ENCODE results near the gene PCDHB15.
"Not testable (repeated sequence)": the region's sequence is repeated elsewhere in the genome, so short reads cannot be mapped to it uniquely, and the experiment has no call there.

The PCDHB15 gene

GRCh38 chr5:141245250-141245717, at the start of gene PCDHB15:
Gene PCDHB15 (plus strand): TSS chr5:141245395. CDS start chr5:141245579, 184 bp downstream.
- DNase-seq (ENCODE audit: low read depth in 2 of 2) = no peak

DNA sequence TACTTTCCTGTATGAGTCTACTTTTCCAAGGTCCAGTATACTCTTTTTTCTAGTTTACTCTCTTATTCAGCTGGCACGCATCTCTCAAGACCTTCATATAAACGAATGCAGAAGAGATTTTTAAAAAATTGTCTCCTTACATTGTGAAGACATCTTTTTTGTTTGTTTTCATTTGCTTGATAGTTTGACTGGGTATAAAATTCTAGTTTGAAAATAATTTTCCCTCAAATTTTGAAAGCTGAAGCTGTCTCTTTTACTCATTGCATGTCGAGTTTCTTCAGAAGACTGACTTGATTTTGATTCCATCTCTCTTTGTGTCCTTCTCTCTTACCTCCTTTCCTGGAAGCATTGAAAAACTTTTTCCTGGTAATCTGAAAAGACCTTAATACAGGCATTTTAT, 48.8 kb upstream of the PCDHB15 start:
- DNase-seq (ENCODE audit: low read depth in 2 of 2) = no peak

GRCh38 chr5:141199359-141200235, 45.6 kb upstream of the PCDHB15 start, which contains the start of gene PCDHB11:
Gene PCDHB11 (plus strand): TSS chr5:141199627. CDS start chr5:141199775, 148 bp downstream.
- DNase-seq (ENCODE audit: low read depth in 2 of 2) = no peak

GRCh38 chr5:141201126-141201525, 44.1 kb upstream of the PCDHB15 start:
- DNase-seq (ENCODE audit: low read depth in 2 of 2) = not testable (repeated sequence)

DNA sequence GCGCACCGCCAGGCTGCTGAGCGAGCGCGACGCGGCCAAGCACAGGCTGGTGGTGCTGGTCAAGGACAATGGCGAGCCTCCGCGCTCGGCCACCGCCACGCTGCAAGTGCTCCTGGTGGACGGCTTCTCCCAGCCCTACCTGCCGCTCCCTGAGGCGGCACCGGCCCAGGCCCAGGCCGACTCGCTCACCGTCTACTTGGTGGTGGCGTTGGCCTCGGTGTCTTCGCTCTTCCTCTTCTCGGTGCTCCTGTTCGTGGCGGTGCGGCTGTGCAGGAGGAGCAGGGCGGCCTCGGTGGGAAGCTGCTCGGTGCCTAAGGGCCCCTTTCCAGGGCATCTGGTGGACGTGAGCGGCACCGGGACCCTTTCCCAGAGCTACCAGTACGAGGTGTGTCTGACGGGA, 43.5 kb upstream of the PCDHB15 start:
- DNase-seq (ENCODE audit: low read depth in 2 of 2) = not testable (repeated sequence)

GRCh38 chr5:141208478-141208877, 36.7 kb upstream of the PCDHB15 start, which contains the start of gene PCDHB12:
Gene PCDHB12 (plus strand): TSS chr5:141208719. CDS start chr5:141208908, 189 bp downstream.
- DNase-seq (ENCODE audit: low read depth in 2 of 2) = no peak

DNA sequence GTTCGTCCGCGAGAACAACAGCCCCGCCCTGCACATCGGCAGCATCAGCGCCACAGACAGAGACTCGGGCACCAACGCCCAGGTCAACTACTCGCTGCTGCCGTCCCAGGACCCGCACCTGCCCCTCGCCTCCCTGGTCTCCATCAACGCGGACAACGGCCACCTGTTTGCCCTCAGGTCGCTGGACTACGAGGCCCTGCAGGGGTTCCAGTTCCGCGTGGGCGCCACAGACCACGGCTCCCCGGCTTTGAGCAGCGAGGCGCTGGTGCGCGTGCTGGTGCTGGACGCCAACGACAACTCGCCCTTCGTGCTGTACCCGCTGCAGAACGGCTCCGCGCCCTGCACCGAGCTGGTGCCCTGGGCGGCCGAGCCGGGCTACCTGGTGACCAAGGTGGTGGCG, 34.9 kb upstream of the PCDHB15 start:
- not testable (repeated sequence) for DNase-seq (ENCODE audit: low read depth in 2 of 2)

DNA sequence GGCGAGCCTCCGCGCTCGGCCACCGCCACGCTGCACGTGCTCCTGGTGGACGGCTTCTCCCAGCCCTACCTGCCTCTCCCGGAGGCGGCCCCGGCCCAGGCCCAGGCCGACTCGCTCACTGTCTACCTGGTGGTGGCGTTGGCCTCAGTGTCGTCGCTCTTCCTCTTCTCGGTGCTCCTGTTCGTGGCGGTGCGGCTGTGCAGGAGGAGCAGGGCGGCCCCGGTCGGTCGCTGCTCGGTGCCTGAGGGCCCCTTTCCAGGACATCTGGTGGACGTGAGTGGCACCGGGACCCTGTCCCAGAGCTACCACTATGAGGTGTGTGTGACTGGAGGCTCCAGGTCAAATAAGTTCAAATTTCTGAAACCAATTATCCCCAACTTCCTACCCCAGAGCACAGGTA, 34.3 kb upstream of the PCDHB15 start:
- not testable (repeated sequence) for DNase-seq (ENCODE audit: low read depth in 2 of 2)

- DNase-seq (ENCODE audit: low read depth in 2 of 2) = not testable (repeated sequence)
Observed at GRCh38 chr5:141213656-141214339, 31.4 kb upstream of the PCDHB15 start, which contains the start of gene PCDHB13. Gene PCDHB13 (plus strand): TSS chr5:141213919. CDS start chr5:141214124, 205 bp downstream.

- DNase-seq (ENCODE audit: low read depth in 2 of 2) = not testable (repeated sequence)
Observed at GRCh38 chr5:141214583-141214982, 30.6 kb upstream of the PCDHB15 start.

DNA sequence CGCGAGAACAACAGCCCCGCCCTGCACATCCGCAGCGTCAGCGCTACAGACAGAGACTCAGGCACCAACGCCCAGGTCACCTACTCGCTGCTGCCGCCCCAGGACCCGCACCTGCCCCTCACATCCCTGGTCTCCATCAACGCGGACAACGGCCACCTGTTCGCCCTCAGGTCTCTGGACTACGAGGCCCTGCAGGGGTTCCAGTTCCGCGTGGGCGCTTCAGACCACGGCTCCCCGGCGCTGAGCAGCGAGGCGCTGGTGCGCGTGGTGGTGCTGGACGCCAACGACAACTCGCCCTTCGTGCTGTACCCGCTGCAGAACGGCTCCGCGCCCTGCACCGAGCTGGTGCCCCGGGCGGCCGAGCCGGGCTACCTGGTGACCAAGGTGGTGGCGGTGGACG, 29.7 kb upstream of the PCDHB15 start:
- not testable (repeated sequence) for DNase-seq (ENCODE audit: low read depth in 2 of 2)

GRCh38 chr5:141216035-141216434, 29.2 kb upstream of the PCDHB15 start:
- DNase-seq (ENCODE audit: low read depth in 2 of 2) = not testable (repeated sequence)

DNA sequence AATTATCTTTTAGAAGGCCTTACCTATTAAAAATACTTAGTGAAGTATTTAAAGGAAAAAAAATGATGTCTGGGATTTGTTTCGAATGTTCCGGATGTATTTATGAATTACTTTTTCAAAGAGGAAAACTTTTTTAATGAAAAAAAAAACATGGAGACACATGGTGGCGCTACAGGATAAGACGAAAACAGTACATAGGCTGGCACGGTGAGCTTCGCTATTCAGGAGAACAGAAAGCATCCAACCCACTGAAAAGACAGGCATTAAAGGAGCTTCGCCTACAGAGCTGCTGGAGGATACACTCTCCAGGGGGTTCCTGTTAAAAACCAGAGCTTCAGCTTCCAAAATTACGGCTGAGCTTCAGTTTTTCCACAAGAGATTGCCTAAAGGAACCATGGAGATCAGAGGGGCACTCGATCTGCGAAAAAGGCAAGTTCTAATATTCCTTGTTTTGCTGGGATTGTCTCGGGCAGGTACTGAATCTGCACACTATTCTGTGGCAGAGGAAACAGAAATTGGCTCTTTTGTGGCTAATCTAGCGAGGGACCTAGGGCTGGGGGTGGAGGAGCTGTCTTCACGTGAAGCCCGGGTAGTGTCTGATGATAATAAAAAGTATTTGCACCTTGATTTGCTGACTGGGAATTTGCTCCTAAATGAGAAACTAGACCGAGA, 21.9 kb upstream of the PCDHB15 start, which contains the start of gene PCDHB14:
TSS of gene PCDHB14 (plus strand) at position 232 of the 672 bp plus-strand sequence. CDS start at position 395, 163 bp downstream.
- DNase-seq (ENCODE audit: low read depth in 2 of 2) = no peak

DNA sequence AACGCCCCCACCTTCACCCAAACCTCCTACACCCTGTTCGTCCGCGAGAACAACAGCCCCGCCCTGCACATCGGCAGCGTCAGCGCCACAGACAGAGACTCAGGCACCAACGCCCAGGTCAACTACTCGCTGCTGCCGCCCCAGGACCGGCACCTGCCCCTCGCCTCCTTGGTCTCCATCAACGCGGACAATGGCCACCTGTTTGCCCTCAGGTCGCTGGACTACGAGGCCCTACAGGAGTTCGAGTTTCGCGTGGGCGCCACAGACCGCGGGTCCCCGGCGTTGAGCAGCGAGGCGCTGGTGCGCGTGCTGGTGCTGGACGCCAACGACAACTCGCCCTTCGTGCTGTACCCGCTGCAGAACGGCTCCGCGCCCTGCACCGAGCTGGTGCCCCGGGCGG, 20.4 kb upstream of the PCDHB15 start:
- not testable (repeated sequence) for DNase-seq (ENCODE audit: low read depth in 2 of 2)

DNA sequence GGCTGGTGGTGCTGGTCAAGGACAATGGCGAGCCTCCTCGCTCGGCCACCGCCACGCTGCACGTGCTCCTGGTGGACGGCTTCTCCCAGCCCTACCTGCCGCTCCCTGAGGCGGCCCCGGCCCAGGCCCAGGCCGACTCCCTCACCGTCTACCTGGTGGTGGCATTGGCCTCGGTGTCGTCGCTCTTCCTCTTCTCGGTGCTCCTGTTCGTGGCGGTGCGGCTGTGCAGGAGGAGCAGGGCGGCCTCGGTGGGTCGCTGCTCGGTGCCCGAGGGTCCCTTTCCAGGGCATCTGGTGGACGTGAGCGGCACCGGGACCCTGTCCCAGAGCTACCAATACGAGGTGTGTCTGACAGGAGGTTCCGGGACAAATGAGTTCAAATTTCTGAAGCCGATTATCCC, 19.8 kb upstream of the PCDHB15 start:
- not testable (repeated sequence) for DNase-seq (ENCODE audit: low read depth in 2 of 2)

GRCh38 chr5:141234109-141234667, 11.0 kb upstream of the PCDHB15 start:
- no peak for DNase-seq (ENCODE audit: low read depth in 2 of 2)

- not testable (repeated sequence) for DNase-seq (ENCODE audit: low read depth in 2 of 2)
Observed at GRCh38 chr5:141235922-141236321, 9.3 kb upstream of the PCDHB15 start.

- no peak for DNase-seq (ENCODE audit: low read depth in 2 of 2)
Observed at GRCh38 chr5:141236516-141237313, 8.5 kb upstream of the PCDHB15 start.

- DNase-seq (ENCODE audit: low read depth in 2 of 2) = no peak
Observed at GRCh38 chr5:141241496-141241895, 3.7 kb upstream of the PCDHB15 start.

- not testable (repeated sequence) for DNase-seq (ENCODE audit: low read depth in 2 of 2)
Observed at GRCh38 chr5:141246971-141247370, 1.8 kb downstream of the PCDHB15 start.
